ENCODE results near the gene SORT1.
"Not testable (repeated sequence)": the region's sequence is repeated elsewhere in the genome, so short reads cannot be mapped to it uniquely, and the experiment has no call there.

SORT1 gene

GRCh38 chr1:109397581-109398342 is at the start of gene SORT1:
TSS of gene SORT1 (minus strand) at chr1:109397918. CDS start at chr1:109397892, 26 bp downstream.
- TF ChIP-seq, protein P1, sequence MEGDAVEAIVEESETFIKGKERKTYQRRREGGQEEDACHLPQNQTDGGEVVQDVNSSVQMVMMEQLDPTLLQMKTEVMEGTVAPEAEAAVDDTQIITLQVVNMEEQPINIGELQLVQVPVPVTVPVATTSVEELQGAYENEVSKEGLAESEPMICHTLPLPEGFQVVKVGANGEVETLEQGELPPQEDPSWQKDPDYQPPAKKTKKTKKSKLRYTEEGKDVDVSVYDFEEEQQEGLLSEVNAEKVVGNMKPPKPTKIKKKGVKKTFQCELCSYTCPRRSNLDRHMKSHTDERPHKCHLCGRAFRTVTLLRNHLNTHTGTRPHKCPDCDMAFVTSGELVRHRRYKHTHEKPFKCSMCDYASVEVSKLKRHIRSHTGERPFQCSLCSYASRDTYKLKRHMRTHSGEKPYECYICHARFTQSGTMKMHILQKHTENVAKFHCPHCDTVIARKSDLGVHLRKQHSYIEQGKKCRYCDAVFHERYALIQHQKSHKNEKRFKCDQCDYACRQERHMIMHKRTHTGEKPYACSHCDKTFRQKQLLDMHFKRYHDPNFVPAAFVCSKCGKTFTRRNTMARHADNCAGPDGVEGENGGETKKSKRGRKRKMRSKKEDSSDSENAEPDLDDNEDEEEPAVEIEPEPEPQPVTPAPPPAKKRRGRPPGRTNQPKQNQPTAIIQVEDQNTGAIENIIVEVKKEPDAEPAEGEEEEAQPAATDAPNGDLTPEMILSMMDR (conservative IDR thresholded peaks at IDR 0.05; ENCODE audit: control insufficient read depth, insufficient read depth, low read depth, low read length): no peak
- peak; percentile 60 for DNase-seq (ENCODE audit: low read depth)
- peak within 1 kb of the TSS; percentile 49 for H3K4me3 ChIP-seq (ENCODE audit: control insufficient read depth, low read depth, low read length)

GRCh38 chr1:109445949-109446695 is 48.4 kb upstream of the SORT1 start:
- DNase-seq (ENCODE audit: low read depth); H3K4me3 ChIP-seq (ENCODE audit: control insufficient read depth, low read depth, low read length): not testable (repeated sequence)

DNA sequence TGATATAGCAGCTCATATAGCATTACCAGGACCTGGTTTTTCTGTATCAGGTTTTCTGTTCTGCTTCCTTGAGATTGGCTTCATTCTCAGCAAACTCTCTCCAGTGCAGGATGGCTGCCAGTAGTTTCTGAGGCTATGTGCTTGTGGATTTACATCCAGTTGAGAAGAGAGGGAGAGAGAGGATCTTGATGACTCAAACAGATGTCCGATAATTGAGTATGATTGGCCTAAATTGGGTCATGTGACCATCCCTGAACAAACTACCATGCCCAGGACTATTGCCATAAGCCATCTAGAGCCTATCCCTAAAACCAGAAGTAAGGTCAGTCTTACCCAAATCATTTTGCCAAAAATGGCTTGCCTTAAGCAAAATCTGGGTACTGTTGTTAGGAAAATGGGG is 46.6 kb upstream of the SORT1 start:
- peak; percentile 36 for DNase-seq (ENCODE audit: low read depth)
- no peak overlapping the region for H3K4me3 ChIP-seq (ENCODE audit: control insufficient read depth, low read depth, low read length)
- TF ChIP-seq, protein P1 (conservative IDR thresholded peaks at IDR 0.05; ENCODE audit: control insufficient read depth, insufficient read depth, low read depth, low read length): no peak

DNA sequence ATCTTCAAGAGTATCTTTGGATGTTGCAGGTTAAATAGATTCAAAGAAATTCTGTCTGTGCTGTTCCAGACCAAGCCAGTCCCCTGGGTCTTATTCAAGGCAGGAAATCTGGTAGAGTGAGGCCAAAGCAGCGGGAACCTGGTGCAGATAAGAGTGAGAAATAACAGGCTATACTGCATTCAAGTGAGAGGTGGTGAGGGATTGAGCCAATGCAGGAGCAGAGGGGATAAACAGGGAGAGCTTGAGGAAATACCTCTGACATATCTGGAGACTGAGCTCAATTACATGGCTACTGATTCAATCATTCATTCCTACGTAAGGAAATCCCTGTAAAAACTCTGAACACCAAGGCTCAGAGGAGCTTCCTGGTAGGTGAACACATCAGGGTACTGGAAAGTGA is 45.8 kb upstream of the SORT1 start:
- TF ChIP-seq, protein P1 (conservative IDR thresholded peaks at IDR 0.05; ENCODE audit: control insufficient read depth, insufficient read depth, low read depth, low read length): no peak
- no peak overlapping the region for H3K4me3 ChIP-seq (ENCODE audit: control insufficient read depth, low read depth, low read length)
- no peak for DNase-seq (ENCODE audit: low read depth)

GRCh38 chr1:109441069-109441468 is 43.4 kb upstream of the SORT1 start:
- peak; percentile 91 for DNase-seq (ENCODE audit: low read depth)
- TF ChIP-seq, protein P1 (conservative IDR thresholded peaks at IDR 0.05; ENCODE audit: control insufficient read depth, insufficient read depth, low read depth, low read length): no peak
- no peak overlapping the region for H3K4me3 ChIP-seq (ENCODE audit: control insufficient read depth, low read depth, low read length)

- no peak overlapping the region for H3K4me3 ChIP-seq (ENCODE audit: control insufficient read depth, low read depth, low read length)
- TF ChIP-seq, protein P1 (conservative IDR thresholded peaks at IDR 0.05; ENCODE audit: control insufficient read depth, insufficient read depth, low read depth, low read length): no peak
- peak; percentile 99 for DNase-seq (ENCODE audit: low read depth)
These were observed 41.1 kb upstream of the SORT1 start for GRCh38 chr1:109438798-109439297.

DNA sequence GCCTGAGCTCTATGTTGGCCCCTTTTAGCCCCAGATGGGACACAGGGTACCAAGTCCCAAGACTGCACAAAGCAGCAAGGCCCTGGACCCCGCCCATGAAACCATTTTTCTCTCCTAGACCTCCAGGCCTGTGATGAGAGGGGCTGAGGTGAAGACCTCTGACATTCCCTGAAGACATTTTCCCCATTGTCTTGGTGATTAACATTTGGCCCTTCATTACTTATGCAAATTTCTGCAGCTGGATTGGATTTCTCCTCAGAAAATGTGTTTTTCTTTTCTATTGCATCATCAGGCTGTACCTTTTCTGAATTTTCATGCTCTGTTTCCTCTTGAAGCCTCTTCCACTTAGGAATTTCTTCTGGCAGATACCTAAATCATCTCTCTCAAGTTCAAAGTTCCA is 36.8 kb upstream of the SORT1 start:
- TF ChIP-seq, protein P1 (conservative IDR thresholded peaks at IDR 0.05; ENCODE audit: control insufficient read depth, insufficient read depth, low read depth, low read length): no peak
- no peak for DNase-seq (ENCODE audit: low read depth)
- no peak overlapping the region for H3K4me3 ChIP-seq (ENCODE audit: control insufficient read depth, low read depth, low read length)

Data from fibroblast of mammary gland (primary cell).